ENCODE data around the gene HS2ST1. TPM values are rescaled to one million over a fixed set of nuclear protein-coding genes. Genes with fewer than 3 reads are reported as not detected.

Gene HS2ST1
- total and polyA plus RNA-seq, 4 donors: 5.4 to 11.8 (median 8.2) TPM

GRCh38 chr1:87053446-87053845 lies 139.0 kb downstream of the HS2ST1 start:
- peaks cover 0 to 2% (median 0%) of the 10 kb centered on the region in 4 donors for H3K36me3 ChIP-seq (ENCODE audit: control insufficient read depth in 4 of 4, insufficient read depth in 3 of 4, low read depth in 1 of 4, low read length in 3 of 4)
- H3K4me1 ChIP-seq (ENCODE audit: control insufficient read depth in 4 of 4, insufficient read depth in 4 of 4, low read length in 3 of 4): peaks cover 0 to 2% (median 0%) of the 10 kb centered on the region in 4 donors
- no peak overlapping the region for H3K9ac ChIP-seq (ENCODE audit: low read depth in 1 of 2, low read length in 2 of 2)
- WGBS: 97% methylated on average over 1 of the region's 1 CpG
- H3K27me3 ChIP-seq (ENCODE audit: control insufficient read depth in 4 of 4, insufficient read depth in 4 of 4, low read length in 3 of 4): no peaks in the 10 kb centered on the region
- no peak overlapping the region for H3K4me3 ChIP-seq (ENCODE audit: low read depth in 1 of 3, low read length in 3 of 3)
- DNase-seq (ENCODE audit: low spot score): no peak
- TF ChIP-seq HNF4A (conservative IDR thresholded peaks at IDR 0.05): no peak
- no peak overlapping the region for H3K27ac ChIP-seq (ENCODE audit: low read depth in 1 of 2, low read length in 2 of 2)
- peaks cover 0 to under 1% (median 0%) of the 10 kb centered on the region in 4 donors for H3K9me3 ChIP-seq (ENCODE audit: control insufficient read depth in 4 of 4, low read length in 3 of 4)

DNA sequence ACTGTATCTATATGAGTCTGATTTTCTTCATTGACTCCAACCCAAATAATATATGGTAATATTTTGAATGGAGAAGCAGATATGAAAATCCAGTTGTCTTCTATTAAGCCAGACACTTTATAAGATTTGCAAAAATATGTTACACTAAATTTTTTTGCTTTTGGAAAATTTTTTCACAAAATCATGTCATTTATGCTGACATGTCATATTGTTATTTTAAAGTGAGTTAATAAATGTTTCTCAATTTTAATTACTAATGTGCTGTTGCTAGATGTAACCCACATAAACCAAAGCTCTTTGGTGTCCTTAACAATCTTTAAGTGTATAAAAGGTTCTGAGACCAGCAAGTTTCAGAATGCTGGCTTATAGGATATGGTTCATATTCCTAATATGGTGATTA lies 142.5 kb downstream of the HS2ST1 start:
- no peaks in the 10 kb centered on the region for H3K9me3 ChIP-seq (ENCODE audit: control insufficient read depth in 4 of 4, low read length in 3 of 4)
- peaks cover 0 to 2% (median 0%) of the 10 kb centered on the region in 4 donors for H3K4me1 ChIP-seq (ENCODE audit: control insufficient read depth in 4 of 4, insufficient read depth in 4 of 4, low read length in 3 of 4)
- no peak overlapping the region for H3K9ac ChIP-seq (ENCODE audit: low read depth in 1 of 2, low read length in 2 of 2)
- no peak overlapping the region for H3K27ac ChIP-seq (ENCODE audit: low read depth in 1 of 2, low read length in 2 of 2)
- H3K27me3 ChIP-seq (ENCODE audit: control insufficient read depth in 4 of 4, insufficient read depth in 4 of 4, low read length in 3 of 4): no peaks in the 10 kb centered on the region
- H3K36me3 ChIP-seq (ENCODE audit: control insufficient read depth in 4 of 4, insufficient read depth in 3 of 4, low read depth in 1 of 4, low read length in 3 of 4): peaks cover 0 to 2% (median 0%) of the 10 kb centered on the region in 4 donors
- no peak overlapping the region for H3K4me3 ChIP-seq (ENCODE audit: low read depth in 1 of 3, low read length in 3 of 3)
- TF ChIP-seq, protein P1, sequence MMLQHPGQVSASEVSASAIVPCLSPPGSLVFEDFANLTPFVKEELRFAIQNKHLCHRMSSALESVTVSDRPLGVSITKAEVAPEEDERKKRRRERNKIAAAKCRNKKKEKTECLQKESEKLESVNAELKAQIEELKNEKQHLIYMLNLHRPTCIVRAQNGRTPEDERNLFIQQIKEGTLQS (IDR thresholded peaks at IDR 0.05): no peak
- TF ChIP-seq FOXA1 (IDR thresholded peaks at IDR 0.05) (no peak), REST (IDR thresholded peaks at IDR 0.05) (no peak), HNF4A (conservative IDR thresholded peaks at IDR 0.05) (no peak), TAF1 (conservative IDR thresholded peaks at IDR 0.05) (no peak), FOXA2 (IDR thresholded peaks at IDR 0.05) (no peak), NR2F2 (IDR thresholded peaks at IDR 0.05) (no peak)
- no peak for DNase-seq (ENCODE audit: low spot score)

GRCh38 chr1:87058343-87058649 lies 143.9 kb downstream of the HS2ST1 start:
- peaks cover 0 to 2% (median 0%) of the 10 kb centered on the region in 4 donors for H3K4me1 ChIP-seq (ENCODE audit: control insufficient read depth in 4 of 4, insufficient read depth in 4 of 4, low read length in 3 of 4)
- H3K27me3 ChIP-seq (ENCODE audit: control insufficient read depth in 4 of 4, insufficient read depth in 4 of 4, low read length in 3 of 4): no peaks in the 10 kb centered on the region
- WGBS: 85% methylated on average over 1 of the region's 1 CpG

More at GRCh38 chr1:87058343-87058649, 143.9 kb downstream of the HS2ST1 start:
- TF ChIP-seq RXRA (IDR thresholded peaks at IDR 0.05): no peak
- TF ChIP-seq, protein P2, sequence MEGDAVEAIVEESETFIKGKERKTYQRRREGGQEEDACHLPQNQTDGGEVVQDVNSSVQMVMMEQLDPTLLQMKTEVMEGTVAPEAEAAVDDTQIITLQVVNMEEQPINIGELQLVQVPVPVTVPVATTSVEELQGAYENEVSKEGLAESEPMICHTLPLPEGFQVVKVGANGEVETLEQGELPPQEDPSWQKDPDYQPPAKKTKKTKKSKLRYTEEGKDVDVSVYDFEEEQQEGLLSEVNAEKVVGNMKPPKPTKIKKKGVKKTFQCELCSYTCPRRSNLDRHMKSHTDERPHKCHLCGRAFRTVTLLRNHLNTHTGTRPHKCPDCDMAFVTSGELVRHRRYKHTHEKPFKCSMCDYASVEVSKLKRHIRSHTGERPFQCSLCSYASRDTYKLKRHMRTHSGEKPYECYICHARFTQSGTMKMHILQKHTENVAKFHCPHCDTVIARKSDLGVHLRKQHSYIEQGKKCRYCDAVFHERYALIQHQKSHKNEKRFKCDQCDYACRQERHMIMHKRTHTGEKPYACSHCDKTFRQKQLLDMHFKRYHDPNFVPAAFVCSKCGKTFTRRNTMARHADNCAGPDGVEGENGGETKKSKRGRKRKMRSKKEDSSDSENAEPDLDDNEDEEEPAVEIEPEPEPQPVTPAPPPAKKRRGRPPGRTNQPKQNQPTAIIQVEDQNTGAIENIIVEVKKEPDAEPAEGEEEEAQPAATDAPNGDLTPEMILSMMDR (IDR thresholded peaks at IDR 0.05; ENCODE audit: low read depth, low read length, missing input control): no peak
- no peak overlapping the region for H3K27ac ChIP-seq (ENCODE audit: low read depth in 1 of 2, low read length in 2 of 2)
- no peaks in the 10 kb centered on the region for H3K9me3 ChIP-seq (ENCODE audit: control insufficient read depth in 4 of 4, low read length in 3 of 4)
- no peak overlapping the region for H3K4me3 ChIP-seq (ENCODE audit: low read depth in 1 of 3, low read length in 3 of 3)
- H3K36me3 ChIP-seq (ENCODE audit: control insufficient read depth in 4 of 4, insufficient read depth in 3 of 4, low read depth in 1 of 4, low read length in 3 of 4): peaks cover 0 to 2% (median 0%) of the 10 kb centered on the region in 4 donors
- DNase-seq (ENCODE audit: low spot score): no peak
- H3K9ac ChIP-seq (ENCODE audit: low read depth in 1 of 2, low read length in 2 of 2): no peak overlapping the region

All from liver (tissue), 9 donors.